Activated naive CD4-positive, alpha-beta T cell treated with anti-CD3 and anti-CD28 coated beads, Interleukin-2, amount 10 ng/mL, durations not matched to agents 7 days and 5 days (primary cell): ENCODE results near the gene DOCK2.
A peak's percentile ranks its signal among the peaks of the same experiment; 100 is the strongest.
"Not testable (repeated sequence)": the region's sequence is repeated elsewhere in the genome, so short reads cannot be mapped to it uniquely, and the experiment has no call there.

Experiments used
- CTCF ChIA-PET: fragments of 350-600 bp; sonication (Branson Sonifier 250); formaldehyde crosslinking; loops from one replicate; lab custom pipeline; 2021; ENCODE audit warnings: antibody characterized with exemption; lab: Charles Lee
- DNase-seq: peaks from one replicate; pipeline ENCODE4 v3.0.0-alpha.2; 2020
- H3K27ac Mint-ChIP-seq: one replicate; pipeline ENCODE4 v1.8.0; 2021; ENCODE audit warnings: mild to moderate bottlenecking, moderate library complexity, mixed read lengths
- H3K27me3 Mint-ChIP-seq: one replicate; pipeline ENCODE4 v1.8.0; 2021; ENCODE audit warnings: mild to moderate bottlenecking, mixed read lengths
- H3K36me3 Mint-ChIP-seq: one replicate; pipeline ENCODE4 v1.8.0; 2021; ENCODE audit warnings: mixed read lengths
- H3K4me1 Mint-ChIP-seq: one replicate; pipeline ENCODE4 v1.8.0; 2021; ENCODE audit warnings: mixed read lengths
- H3K4me3 Mint-ChIP-seq: one replicate; pipeline ENCODE4 v1.8.0; 2021; ENCODE audit warnings: mild to moderate bottlenecking, moderate library complexity, mixed read lengths
- H3K9me3 Mint-ChIP-seq: one replicate; pipeline ENCODE4 v1.8.0; 2021; ENCODE audit warnings: mixed read lengths

Gene DOCK2

DNA sequence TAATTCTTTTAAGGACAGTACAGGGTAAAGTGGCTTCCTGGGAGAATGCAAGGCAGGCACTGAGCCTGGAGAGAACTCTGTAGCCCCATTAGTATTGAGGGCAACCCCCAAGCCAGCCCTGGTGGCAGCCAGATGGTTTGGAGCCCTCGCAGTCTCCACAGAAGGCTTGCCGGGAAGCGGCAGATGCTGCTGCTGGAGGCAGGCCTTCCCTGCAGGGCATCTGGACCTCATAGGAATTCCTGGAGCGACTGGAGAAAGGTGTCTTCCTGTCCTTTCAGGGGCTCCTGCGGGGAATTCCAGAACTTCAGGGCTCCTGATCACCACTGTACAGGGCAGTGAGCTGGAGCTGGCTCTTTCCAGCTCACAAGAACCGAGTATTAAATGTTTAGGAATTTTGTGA is 175.7 kb downstream of the DOCK2 start:
- Mint-ChIP-seq H3K27ac (no peak overlapping the region), H3K36me3 (peaks cover 63% of the 10 kb centered on the region)

DNA sequence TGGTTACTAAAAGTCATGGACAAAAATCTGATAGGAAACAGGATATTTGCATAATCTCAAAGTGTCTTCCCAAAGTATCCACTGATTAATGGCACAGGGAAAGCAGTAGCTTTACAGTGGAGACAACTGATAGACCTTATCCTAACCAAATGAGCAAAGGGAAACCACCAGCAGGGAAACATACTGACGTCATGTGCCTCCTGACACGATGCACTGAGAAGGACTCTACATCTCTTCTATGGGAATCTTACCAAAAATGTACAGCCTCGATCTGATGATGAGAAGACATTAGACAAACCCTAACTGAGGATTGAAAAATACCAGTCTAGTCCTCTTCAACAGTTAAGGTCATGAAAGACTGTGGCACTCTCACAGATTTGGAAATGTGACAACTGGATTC is 177.0 kb downstream of the DOCK2 start:
- Mint-ChIP-seq H3K9me3 (no peaks in the 10 kb centered on the region), H3K27ac (no peak overlapping the region), H3K4me3 (no peak overlapping the region), H3K27me3 (no peaks in the 10 kb centered on the region), H3K36me3 (peaks cover 70% of the 10 kb centered on the region), H3K4me1 (no peaks in the 10 kb centered on the region)
- CTCF ChIA-PET: no interaction called here
- DNase-seq: no peak

More for the DNA sequence above, 175.7 kb downstream of the DOCK2 start:
- no peak overlapping the region for H3K4me3 Mint-ChIP-seq
- no peaks in the 10 kb centered on the region for H3K27me3 Mint-ChIP-seq
- DNase-seq: no peak
- no peaks in the 10 kb centered on the region for H3K9me3 Mint-ChIP-seq
- no peaks in the 10 kb centered on the region for H3K4me1 Mint-ChIP-seq
- CTCF ChIA-PET: no interaction called here

DNA sequence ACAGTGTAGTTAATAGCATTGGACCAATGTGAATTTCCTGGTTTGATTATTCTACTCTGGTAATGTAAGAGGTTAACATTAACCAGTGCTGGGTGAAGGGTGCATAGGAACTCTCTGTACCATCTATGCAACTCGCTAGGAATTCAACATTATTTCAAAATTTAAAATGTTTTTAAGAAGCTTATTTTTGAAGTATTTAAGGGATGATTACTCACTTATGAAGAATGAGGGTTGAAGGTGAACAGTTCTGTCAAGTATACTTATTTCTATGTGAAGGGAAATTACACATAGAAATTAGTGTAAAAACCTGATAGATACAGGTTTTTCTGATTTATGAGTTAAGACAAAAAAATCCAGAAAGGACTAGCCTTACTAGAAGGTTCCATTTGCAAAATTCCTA is 177.4 kb downstream of the DOCK2 start:
- Mint-ChIP-seq H3K27ac (no peak overlapping the region), H3K9me3 (no peaks in the 10 kb centered on the region), H3K4me3 (no peak overlapping the region), H3K27me3 (no peaks in the 10 kb centered on the region), H3K4me1 (no peaks in the 10 kb centered on the region), H3K36me3 (peaks cover 71% of the 10 kb centered on the region)
- DNase-seq: no peak
- CTCF ChIA-PET: no interaction called here

DNA sequence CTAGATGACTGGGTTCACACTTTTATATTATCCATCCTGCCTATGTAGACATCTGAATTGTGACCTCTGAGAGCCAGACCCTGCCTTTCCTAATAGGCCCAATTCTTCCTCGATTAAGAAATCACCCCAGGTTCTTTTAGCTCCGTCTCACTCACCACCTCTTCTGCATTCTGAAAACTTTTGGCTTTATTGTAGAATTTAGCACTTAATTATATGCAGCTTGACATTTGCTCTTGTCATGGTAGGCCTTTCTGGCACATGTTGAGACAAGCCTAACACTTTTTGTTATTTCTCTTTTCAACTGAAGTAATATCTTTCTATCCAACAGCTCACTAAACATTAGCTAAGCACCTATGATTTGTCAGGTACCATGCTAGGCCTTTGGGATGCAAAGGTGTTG is 180.0 kb downstream of the DOCK2 start:
- CTCF ChIA-PET: no interaction called here
- H3K27me3 Mint-ChIP-seq: no peaks in the 10 kb centered on the region
- no peaks in the 10 kb centered on the region for H3K4me1 Mint-ChIP-seq
- H3K9me3 Mint-ChIP-seq: no peaks in the 10 kb centered on the region
- H3K27ac Mint-ChIP-seq: no peak overlapping the region
- DNase-seq: no peak
- no peak overlapping the region for H3K4me3 Mint-ChIP-seq
- H3K36me3 Mint-ChIP-seq: peaks cover 76% of the 10 kb centered on the region

DNA sequence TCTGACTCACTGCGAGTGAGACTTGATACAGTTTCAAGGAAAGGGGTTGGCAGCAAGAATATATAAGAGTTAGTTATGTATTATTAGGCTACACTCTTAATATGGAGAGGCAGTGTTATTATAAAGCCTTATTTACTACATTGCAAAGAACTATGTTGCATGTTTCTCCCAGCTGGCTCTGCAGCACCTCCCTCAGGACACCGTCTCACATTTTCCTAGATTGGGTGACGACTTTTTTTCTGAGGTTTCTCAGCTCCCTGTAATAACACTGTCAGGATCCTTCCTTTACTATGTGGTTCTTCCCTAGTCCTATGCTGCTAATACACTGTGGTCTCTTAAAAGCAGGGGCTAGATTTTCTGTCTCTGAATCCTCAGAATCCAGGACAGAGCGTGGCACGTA is 189.5 kb downstream of the DOCK2 start:
- Mint-ChIP-seq H3K4me3 (no peak overlapping the region), H3K27ac (no peak overlapping the region), H3K36me3 (peaks cover 39% of the 10 kb centered on the region), H3K9me3 (peaks cover 2% of the 10 kb centered on the region), H3K27me3 (no peaks in the 10 kb centered on the region), H3K4me1 (no peaks in the 10 kb centered on the region)
- no peak for DNase-seq
- CTCF ChIA-PET: no interaction called here

DNA sequence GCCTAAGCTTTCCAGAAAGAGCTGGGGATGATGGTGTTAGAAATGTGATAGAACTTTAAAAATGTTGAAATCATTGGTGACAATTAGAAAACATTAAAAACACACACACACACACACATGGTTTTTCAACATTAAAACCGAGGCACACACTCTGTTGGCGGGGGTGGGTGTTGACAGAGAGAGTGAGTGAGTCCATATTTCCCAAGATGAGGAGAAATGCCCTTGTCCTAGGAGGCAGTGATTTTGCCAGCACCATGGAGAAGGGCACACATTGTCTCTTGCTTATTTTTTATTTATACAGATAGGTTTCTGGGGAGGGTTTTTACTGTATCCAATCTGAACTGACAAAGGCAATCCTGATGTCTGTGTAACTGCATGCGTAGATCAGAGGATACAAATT is 190.7 kb downstream of the DOCK2 start:
- Mint-ChIP-seq H3K4me3 (no peak overlapping the region), H3K36me3 (peaks cover 36% of the 10 kb centered on the region), H3K9me3 (peaks cover 2% of the 10 kb centered on the region), H3K4me1 (no peaks in the 10 kb centered on the region), H3K27ac (no peak overlapping the region), H3K27me3 (no peaks in the 10 kb centered on the region)
- DNase-seq: no peak
- CTCF ChIA-PET: no interaction called here

DNA sequence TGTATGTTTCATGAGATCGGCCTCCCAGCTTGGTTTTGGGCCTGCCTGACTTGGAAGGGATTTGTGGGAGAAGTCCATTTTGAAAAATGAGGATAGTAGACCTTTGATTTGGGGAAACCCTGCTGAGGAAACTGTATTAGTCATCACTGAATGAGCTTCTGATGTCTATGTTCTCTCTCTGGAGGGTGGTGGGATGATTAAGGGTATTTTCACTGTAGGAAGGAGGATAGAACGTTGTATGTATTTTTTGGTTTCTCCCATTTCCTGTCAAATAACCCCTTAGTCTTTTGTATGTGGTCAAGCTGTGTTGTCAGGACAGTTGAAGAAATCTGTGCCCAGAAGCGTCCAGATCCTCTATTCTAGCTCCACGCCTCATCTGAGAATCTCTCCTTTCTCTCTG is 191.3 kb downstream of the DOCK2 start:
- DNase-seq: no peak
- Mint-ChIP-seq H3K36me3 (peaks cover 32% of the 10 kb centered on the region), H3K27ac (no peak overlapping the region), H3K27me3 (no peaks in the 10 kb centered on the region), H3K4me3 (no peak overlapping the region), H3K4me1 (no peaks in the 10 kb centered on the region), H3K9me3 (no peaks in the 10 kb centered on the region)
- CTCF ChIA-PET: no interaction called here

DNA sequence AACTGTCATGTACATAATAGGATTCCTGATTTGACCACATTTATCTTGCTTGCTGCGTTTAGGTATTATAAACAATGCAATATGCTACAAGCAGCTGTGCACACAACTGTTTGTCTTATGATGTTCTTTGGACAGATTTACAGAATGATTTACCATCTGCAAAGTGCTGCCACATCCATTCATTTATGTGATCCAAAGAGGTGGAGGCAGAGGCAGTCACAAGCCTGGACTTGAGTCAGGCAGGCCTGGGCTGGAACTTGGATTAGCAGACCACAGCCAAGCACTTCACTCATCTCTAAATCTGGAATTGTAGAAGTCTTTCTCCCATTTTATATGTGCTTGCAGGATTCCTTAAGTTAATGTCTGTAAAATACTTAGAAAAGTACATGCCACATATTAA is 194.3 kb downstream of the DOCK2 start:
- CTCF ChIA-PET: no interaction called here
- Mint-ChIP-seq H3K27ac (no peak overlapping the region), H3K27me3 (no peaks in the 10 kb centered on the region), H3K36me3 (peaks cover 20% of the 10 kb centered on the region), H3K9me3 (no peaks in the 10 kb centered on the region), H3K4me1 (no peaks in the 10 kb centered on the region), H3K4me3 (no peak overlapping the region)
- DNase-seq: no peak

DNA sequence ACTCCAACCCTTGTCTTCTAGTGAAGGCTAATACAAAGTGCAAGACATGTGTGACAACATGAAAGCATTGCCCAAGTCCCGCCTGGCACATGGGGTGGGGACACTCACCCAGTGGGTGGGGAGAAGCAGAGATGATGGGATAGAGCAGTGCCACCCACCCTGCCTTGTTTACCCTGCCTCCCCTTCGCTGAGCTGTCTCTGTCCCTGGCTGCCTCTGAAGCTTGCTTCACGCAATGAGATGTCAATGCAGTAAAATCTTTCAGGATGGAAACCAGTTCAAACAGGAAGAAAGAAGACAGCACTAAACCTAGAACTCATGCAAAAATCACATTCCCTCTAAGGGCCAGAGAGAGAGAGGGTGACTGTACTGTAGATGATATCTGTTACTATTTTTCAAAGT is 195.2 kb downstream of the DOCK2 start:
- peaks cover 23% of the 10 kb centered on the region for H3K36me3 Mint-ChIP-seq
- DNase-seq: no peak
- no peaks in the 10 kb centered on the region for H3K27me3 Mint-ChIP-seq
- no peaks in the 10 kb centered on the region for H3K4me1 Mint-ChIP-seq
- CTCF ChIA-PET: no interaction called here
- H3K4me3 Mint-ChIP-seq: no peak overlapping the region
- H3K27ac Mint-ChIP-seq: no peak overlapping the region
- H3K9me3 Mint-ChIP-seq: no peaks in the 10 kb centered on the region

DNA sequence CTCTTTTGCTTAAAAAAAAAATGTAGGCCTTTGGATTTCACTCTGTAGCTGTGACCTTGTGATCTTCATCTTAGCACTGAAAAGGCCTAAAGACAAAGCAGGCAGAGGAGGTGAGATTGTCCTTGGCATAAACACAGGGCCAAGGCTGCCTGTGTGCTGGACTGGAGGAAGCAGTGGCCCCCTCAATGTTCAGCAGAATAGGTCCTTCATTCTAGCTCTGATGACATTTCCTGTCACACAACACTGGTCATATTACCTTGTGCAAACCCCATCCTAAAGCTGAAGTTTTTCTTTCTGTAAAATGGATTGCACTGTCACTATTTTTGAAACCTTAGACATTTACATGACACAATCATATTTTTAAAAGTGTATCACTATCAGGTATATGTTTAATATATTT is 195.8 kb downstream of the DOCK2 start:
- DNase-seq: no peak
- peaks cover 22% of the 10 kb centered on the region for H3K36me3 Mint-ChIP-seq
- no peaks in the 10 kb centered on the region for H3K9me3 Mint-ChIP-seq
- CTCF ChIA-PET: interaction anchor here (0.7 kb wide), 1 partner anchor 17 kb away, joined by 3 read pairs; no protein-coding TSS in a partner anchor
- H3K4me1 Mint-ChIP-seq: no peaks in the 10 kb centered on the region
- H3K27me3 Mint-ChIP-seq: no peaks in the 10 kb centered on the region
- no peak overlapping the region for H3K4me3 Mint-ChIP-seq
- peak overlapping the region; percentile 6 for H3K27ac Mint-ChIP-seq

DNA sequence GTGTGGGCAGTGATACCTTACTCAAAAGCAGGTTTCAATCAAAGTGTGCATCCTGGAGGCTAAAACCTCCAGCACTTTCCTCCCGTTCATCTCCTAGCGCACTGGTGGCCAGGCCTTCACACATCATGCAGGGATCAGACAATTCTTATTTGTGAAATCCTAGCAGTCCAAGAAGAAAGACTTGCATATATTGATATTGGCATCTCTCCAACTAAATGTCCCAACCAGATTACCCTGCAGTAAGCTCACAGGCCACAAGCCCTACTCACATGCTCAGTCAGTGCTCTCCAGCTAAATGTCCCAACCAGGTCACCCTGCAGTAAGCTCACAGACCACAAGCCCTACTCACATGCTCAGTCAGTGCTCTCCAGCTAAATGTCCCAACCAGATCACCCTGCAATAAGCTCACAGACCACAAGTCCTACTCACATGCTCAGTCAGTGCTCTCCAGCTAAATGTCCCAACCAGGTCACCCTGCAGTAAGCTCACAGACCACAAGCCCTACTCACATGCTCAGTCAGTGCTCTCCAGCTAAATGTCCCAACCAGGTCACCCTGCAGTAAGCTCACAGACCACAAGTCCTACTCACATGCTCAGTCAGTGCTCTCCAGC is 196.7 kb downstream of the DOCK2 start:
- DNase-seq, CTCF ChIA-PET, H3K27ac Mint-ChIP-seq, H3K9me3 Mint-ChIP-seq, H3K27me3 Mint-ChIP-seq, H3K4me3 Mint-ChIP-seq, H3K4me1 Mint-ChIP-seq: not testable (repeated sequence)
- H3K36me3 Mint-ChIP-seq: peaks cover 24% of the 10 kb centered on the region

DNA sequence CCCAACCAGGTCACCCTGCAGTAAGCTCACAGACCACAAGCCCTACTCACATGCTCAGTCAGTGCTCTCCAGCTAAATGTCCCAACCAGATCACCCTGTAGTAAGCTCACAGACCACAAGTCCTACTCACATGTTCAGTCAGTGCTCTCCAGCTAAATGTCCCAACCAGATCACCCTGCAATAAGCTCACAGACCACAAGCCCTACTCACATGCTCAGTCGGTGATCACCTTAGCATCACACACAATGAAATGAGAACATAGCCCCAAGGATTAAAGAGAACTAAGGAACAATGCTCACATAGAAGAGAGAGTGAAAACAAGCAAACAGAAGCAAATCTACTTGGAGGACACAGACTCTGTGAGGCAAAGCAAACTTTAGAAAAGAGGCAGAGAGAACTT is 197.5 kb downstream of the DOCK2 start:
- H3K9me3 Mint-ChIP-seq, H3K4me3 Mint-ChIP-seq, H3K27me3 Mint-ChIP-seq, DNase-seq, H3K4me1 Mint-ChIP-seq, CTCF ChIA-PET, H3K27ac Mint-ChIP-seq: not testable (repeated sequence)
- H3K36me3 Mint-ChIP-seq: peaks cover 22% of the 10 kb centered on the region

DNA sequence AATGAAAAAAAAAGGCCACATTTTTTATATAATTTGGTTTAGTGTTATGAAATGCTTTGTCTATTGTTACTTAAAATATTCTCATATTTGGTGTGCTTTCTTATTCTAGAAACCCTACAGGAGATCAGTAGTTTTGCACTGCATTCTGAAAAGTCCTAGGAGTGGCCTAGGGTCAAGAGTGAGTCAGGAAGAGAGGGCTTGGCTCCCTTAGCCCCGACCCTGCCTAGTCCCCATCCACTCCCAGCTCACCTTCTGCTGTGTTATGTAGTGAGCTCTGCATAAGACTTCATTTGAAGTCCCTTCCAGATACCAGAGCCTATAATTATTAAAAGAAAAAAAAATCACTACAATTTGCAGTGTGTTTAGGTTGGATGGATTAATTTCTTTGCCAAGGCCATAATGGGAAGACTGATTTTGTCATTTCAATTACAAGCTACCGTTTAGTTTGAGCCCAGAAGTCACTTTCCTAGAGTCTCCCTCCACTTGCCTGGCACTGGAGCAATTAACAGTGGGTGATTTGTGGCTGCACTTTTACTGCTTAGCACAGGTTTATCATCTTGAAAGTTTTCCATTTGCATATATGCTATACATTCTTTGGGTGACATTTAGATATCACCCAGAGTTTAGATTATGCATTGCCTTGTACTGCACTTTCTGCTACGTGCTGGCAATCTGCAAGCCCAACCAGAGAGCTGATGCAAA is 199.9 kb downstream of the DOCK2 start:
- Mint-ChIP-seq H3K27me3 (no peaks in the 10 kb centered on the region), H3K9me3 (no peaks in the 10 kb centered on the region), H3K27ac (no peak overlapping the region), H3K36me3 (peaks cover 39% of the 10 kb centered on the region), H3K4me1 (no peaks in the 10 kb centered on the region), H3K4me3 (no peak overlapping the region)
- CTCF ChIA-PET: no interaction called here
- DNase-seq: no peak

DNA sequence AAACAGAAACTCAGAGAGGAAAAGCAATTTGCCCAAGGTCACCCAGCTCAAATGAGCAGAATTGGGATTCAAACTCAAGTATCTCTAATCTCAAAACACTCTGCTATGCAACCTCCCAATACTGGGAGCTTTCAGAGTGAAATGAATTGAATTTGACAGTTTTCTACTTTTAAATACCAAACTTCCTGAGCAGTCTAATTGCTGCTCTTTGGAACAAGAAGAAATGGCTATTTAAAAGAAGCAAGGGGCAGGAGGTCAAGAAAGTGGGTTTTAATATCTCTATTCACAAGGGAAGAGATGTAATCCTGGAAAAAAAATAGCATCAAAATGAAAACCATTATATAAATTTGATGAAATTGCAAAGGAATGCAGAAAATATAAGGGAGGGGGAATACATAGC is 200.6 kb downstream of the DOCK2 start:
- H3K4me3 Mint-ChIP-seq: no peak overlapping the region
- H3K4me1 Mint-ChIP-seq: no peaks in the 10 kb centered on the region
- H3K27ac Mint-ChIP-seq: no peak overlapping the region
- no peaks in the 10 kb centered on the region for H3K9me3 Mint-ChIP-seq
- CTCF ChIA-PET: no interaction called here
- no peaks in the 10 kb centered on the region for H3K27me3 Mint-ChIP-seq
- H3K36me3 Mint-ChIP-seq: peaks cover 42% of the 10 kb centered on the region
- no peak for DNase-seq

DNA sequence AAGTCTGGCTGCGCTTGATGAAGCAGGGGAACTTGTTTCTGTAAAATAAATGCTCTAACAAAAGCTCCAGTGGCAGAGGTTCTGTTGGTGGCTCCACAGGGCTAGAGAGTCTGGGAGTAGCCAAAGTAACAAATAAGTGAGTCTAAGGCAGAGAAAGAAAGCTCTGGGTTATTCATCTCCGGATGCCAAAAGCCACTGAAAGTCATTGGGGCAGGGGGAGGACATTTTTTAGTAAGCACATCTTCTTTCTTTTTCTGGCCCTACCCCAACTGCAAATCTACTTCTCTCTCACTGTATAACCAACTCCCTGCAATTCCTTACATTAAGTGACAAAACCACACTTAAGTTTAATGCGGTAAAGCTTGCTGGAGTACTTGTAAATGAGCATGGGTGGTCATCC is 201.6 kb downstream of the DOCK2 start:
- Mint-ChIP-seq H3K27me3 (no peaks in the 10 kb centered on the region), H3K9me3 (no peaks in the 10 kb centered on the region), H3K36me3 (peaks cover 47% of the 10 kb centered on the region), H3K4me1 (no peaks in the 10 kb centered on the region), H3K27ac (no peak overlapping the region), H3K4me3 (no peak overlapping the region)
- no peak for DNase-seq
- CTCF ChIA-PET: no interaction called here
